Neutrophil (primary cell): ENCODE results near the gene TEKT2.

Experiments used
- H3K27ac ChIP-seq: fragments of 200-600 bp; sonication (generic); 2 replicates; pipeline ENCODE4 v1.5.1; 2016; ENCODE audit warnings: mild to moderate bottlenecking, moderate library complexity
- H3K27me3 ChIP-seq: fragments of 200-600 bp; sonication (generic); 2 replicates; pipeline ENCODE4 v1.6.0; 2016; ENCODE audit warnings: mild to moderate bottlenecking
- H3K36me3 ChIP-seq: fragments of 200-600 bp; sonication (generic); 2 replicates; pipeline ENCODE4 v1.5.1; 2017
- H3K4me1 ChIP-seq, 2 experiments: fragments of 200-600 bp in 1 of 2; sonication (generic) in 1 of 2; 1 replicate in 1 of 2; 2 replicates in 1 of 2; pipeline versions ENCODE4 v1.5.1 to v1.6.1; 2013 to 2016; ENCODE audit warnings: low read depth in 1 of 2, low read length in 1 of 2, mild to moderate bottlenecking in 1 of 2, moderate library complexity in 1 of 2; ENCODE audit not compliant: control insufficient read depth in 1 of 2, insufficient read depth in 1 of 2
- H3K4me3 ChIP-seq, 2 experiments: fragments of 200-600 bp in 1 of 2; sonication (generic) in 1 of 2; 1 replicate in 1 of 2; 2 replicates in 1 of 2; pipeline ENCODE4 v1.5.1; 2013 to 2016; ENCODE audit warnings: low read depth in 1 of 2, low read length in 1 of 2, mild to moderate bottlenecking in 1 of 2, moderate library complexity in 1 of 2
- H3K9me3 ChIP-seq: fragments of 200-600 bp; sonication (generic); 2 replicates; pipeline ENCODE4 v1.5.1; 2016
- CTCF ChIP-seq: fragments of 200-600 bp; sonication (generic); IDR thresholded peaks from 2 replicates; pipeline ENCODE4 v1.5.1; 2016; ENCODE audit warnings: antibody characterized with exemption

The TEKT2 gene

GRCh38 chr1:36088265-36088576, 4.3 kb downstream of the TEKT2 start:
- H3K36me3 ChIP-seq: peaks cover 25% of the 10 kb centered on the region
- no peaks in the 10 kb centered on the region for H3K9me3 ChIP-seq
- H3K4me3 ChIP-seq: peak overlapping the region; percentile 96 to 99
- peak overlapping the region; percentile 89 for H3K27ac ChIP-seq
- peaks cover 36 to 37% of the 10 kb centered on the region in 2 experiments for H3K4me1 ChIP-seq
- TF ChIP-seq CTCF: no peak
- peaks cover 20% of the 10 kb centered on the region for H3K27me3 ChIP-seq

- TF ChIP-seq CTCF: peak; percentile 98
- peaks cover 36% of the 10 kb centered on the region in 2 experiments for H3K4me1 ChIP-seq
Observed at GRCh38 chr1:36088577-36089392, 4.9 kb downstream of the TEKT2 start, which contains the start of gene ADPRS. Gene ADPRS (plus strand): TSS chr1:36088892. CDS start chr1:36088905, 13 bp downstream.

DNA sequence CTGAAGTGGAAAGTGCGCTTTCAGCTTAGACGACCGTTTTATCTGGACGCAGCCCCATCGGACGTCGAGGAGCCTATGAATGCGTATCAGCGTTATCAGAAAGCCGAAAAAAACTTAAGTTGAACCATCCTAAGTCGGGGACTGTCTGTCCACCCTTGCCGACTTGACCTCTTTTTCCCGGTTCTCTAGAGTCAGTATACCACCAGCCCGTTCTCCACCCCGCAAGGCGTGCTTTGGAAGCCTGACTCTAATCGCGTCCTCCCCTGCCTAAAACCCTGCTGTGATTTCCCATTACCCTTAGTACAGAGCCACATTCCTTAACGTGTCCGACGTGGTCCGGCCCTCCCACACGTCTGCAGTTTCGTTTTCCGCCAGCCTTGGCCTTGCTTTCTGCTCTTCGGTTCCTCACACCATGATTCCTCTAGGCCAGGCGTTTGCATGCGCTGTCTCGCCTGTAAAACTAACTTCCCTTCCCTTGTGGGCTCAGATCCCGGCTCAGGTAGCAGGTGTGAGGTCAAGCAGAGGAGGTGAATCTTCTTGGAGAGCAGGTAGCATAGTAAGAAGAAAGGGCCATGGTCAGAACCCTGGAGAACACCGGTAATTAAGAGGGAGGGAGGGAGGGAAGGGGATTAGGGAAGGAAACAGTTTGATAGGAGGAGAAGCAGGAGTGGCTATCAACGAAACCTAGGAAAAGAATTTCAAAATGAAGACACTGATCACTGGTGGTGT, 5.7 kb downstream of the TEKT2 start:
- peaks cover 29 to 32% of the 10 kb centered on the region in 2 experiments for H3K4me1 ChIP-seq
- TF ChIP-seq CTCF: no peak
- peak overlapping the region; percentile 96 to 99 for H3K4me3 ChIP-seq
- H3K9me3 ChIP-seq: no peaks in the 10 kb centered on the region
- peaks cover 39% of the 10 kb centered on the region for H3K36me3 ChIP-seq
- peak overlapping the region; percentile 89 for H3K27ac ChIP-seq
- H3K27me3 ChIP-seq: peaks cover 6% of the 10 kb centered on the region

More at GRCh38 chr1:36088577-36089392, 4.9 kb downstream of the TEKT2 start, which contains the start of gene ADPRS:
- H3K27ac ChIP-seq: peak within 1 kb of the TSS; percentile 89
- peaks cover 14% of the 10 kb centered on the region for H3K27me3 ChIP-seq
- peaks cover 31% of the 10 kb centered on the region for H3K36me3 ChIP-seq
- peak within 1 kb of the TSS; percentile 96 to 99 for H3K4me3 ChIP-seq
- H3K9me3 ChIP-seq: no peaks in the 10 kb centered on the region

GRCh38 chr1:36091141-36091540, 7.2 kb downstream of the TEKT2 start:
- no peaks in the 10 kb centered on the region for H3K9me3 ChIP-seq
- H3K36me3 ChIP-seq: peaks cover 51% of the 10 kb centered on the region
- no peak overlapping the region for H3K4me3 ChIP-seq
- H3K27me3 ChIP-seq: no peaks in the 10 kb centered on the region
- H3K27ac ChIP-seq: no peak overlapping the region
- H3K4me1 ChIP-seq: peaks cover 39% of the 10 kb centered on the region in 2 experiments
- TF ChIP-seq CTCF: no peak

- no peak for TF ChIP-seq CTCF
- no peak overlapping the region for H3K27ac ChIP-seq
- no peaks in the 10 kb centered on the region for H3K9me3 ChIP-seq
- peaks cover 57% of the 10 kb centered on the region for H3K36me3 ChIP-seq
- H3K4me3 ChIP-seq: no peak overlapping the region
- peaks cover 41 to 44% of the 10 kb centered on the region in 2 experiments for H3K4me1 ChIP-seq
- no peaks in the 10 kb centered on the region for H3K27me3 ChIP-seq
Observed at GRCh38 chr1:36091698-36092097, 7.8 kb downstream of the TEKT2 start.
